T-helper 2 cell treated with Interferon-gamma antibody and Interleukin-4, amounts not matched to agents 5 μg/mL and 100 μg/mL, for 36 hours (primary cell): ENCODE measurements around the gene SCO2.

ENCODE experiments used
- DNase-seq: peaks from one replicate; pipeline ENCODE4 v3.0.0; 2021; ENCODE audit warnings: low spot score
- H3K27ac Mint-ChIP-seq: one replicate; pipeline ENCODE4 v1.8.0; 2021; ENCODE audit warnings: mild to moderate bottlenecking, mixed read lengths
- H3K27me3 Mint-ChIP-seq: one replicate; pipeline ENCODE4 v1.8.0; 2021; ENCODE audit warnings: low read depth, mixed read lengths
- H3K36me3 Mint-ChIP-seq: one replicate; pipeline ENCODE4 v1.8.0; 2021; ENCODE audit warnings: low read depth, mixed read lengths
- H3K4me1 Mint-ChIP-seq: one replicate; pipeline ENCODE4 v1.8.0; 2021; ENCODE audit warnings: low read depth, mixed read lengths
- H3K4me3 Mint-ChIP-seq: one replicate; pipeline ENCODE4 v1.8.0; 2022; ENCODE audit warnings: mild to moderate bottlenecking, moderate library complexity, mixed read lengths
- H3K9me3 Mint-ChIP-seq: one replicate; pipeline ENCODE4 v1.8.0; 2021; ENCODE audit warnings: mixed read lengths

The SCO2 gene

GRCh38 chr22:50497093-50497492 lies 28.3 kb downstream of the SCO2 start:
- Mint-ChIP-seq H3K4me3 (no peak overlapping the region), H3K27me3 (no peaks in the 10 kb centered on the region), H3K4me1 (peaks cover 4% of the 10 kb centered on the region), H3K36me3 (peaks cover 1% of the 10 kb centered on the region), H3K9me3 (no peaks in the 10 kb centered on the region), H3K27ac (no peak overlapping the region)
- DNase-seq: no peak

GRCh38 chr22:50490531-50491308 lies 34.7 kb downstream of the SCO2 start:
- no peak overlapping the region for H3K4me3 Mint-ChIP-seq
- no peaks in the 10 kb centered on the region for H3K9me3 Mint-ChIP-seq
- H3K27me3 Mint-ChIP-seq: no peaks in the 10 kb centered on the region
- no peak for DNase-seq
- no peak overlapping the region for H3K27ac Mint-ChIP-seq
- peaks cover 6% of the 10 kb centered on the region for H3K4me1 Mint-ChIP-seq
- no peaks in the 10 kb centered on the region for H3K36me3 Mint-ChIP-seq

GRCh38 chr22:50489363-50490243 lies 35.8 kb downstream of the SCO2 start:
- H3K4me1 Mint-ChIP-seq: peaks cover 6% of the 10 kb centered on the region
- no peaks in the 10 kb centered on the region for H3K27me3 Mint-ChIP-seq
- no peak overlapping the region for H3K27ac Mint-ChIP-seq

GRCh38 chr22:50488886-50489285 lies 36.5 kb downstream of the SCO2 start:
- Mint-ChIP-seq H3K4me3 (no peak overlapping the region), H3K36me3 (no peaks in the 10 kb centered on the region), H3K27ac (no peak overlapping the region), H3K9me3 (no peaks in the 10 kb centered on the region), H3K27me3 (no peaks in the 10 kb centered on the region), H3K4me1 (peaks cover 6% of the 10 kb centered on the region)
- no peak for DNase-seq

More at GRCh38 chr22:50489363-50490243, 35.8 kb downstream of the SCO2 start:
- Mint-ChIP-seq H3K36me3 (no peaks in the 10 kb centered on the region), H3K9me3 (no peaks in the 10 kb centered on the region), H3K4me3 (no peak overlapping the region)
- DNase-seq: no peak

- DNase-seq: no peak
- Mint-ChIP-seq H3K9me3 (no peaks in the 10 kb centered on the region), H3K36me3 (no peaks in the 10 kb centered on the region), H3K4me3 (no peak overlapping the region), H3K27me3 (no peaks in the 10 kb centered on the region), H3K27ac (no peak overlapping the region), H3K4me1 (peaks cover 6% of the 10 kb centered on the region)
Observed at GRCh38 chr22:50488006-50488677, 37.3 kb downstream of the SCO2 start.

GRCh38 chr22:50487290-50488005 lies 38.0 kb downstream of the SCO2 start:
- no peaks in the 10 kb centered on the region for H3K36me3 Mint-ChIP-seq
- no peak for DNase-seq

GRCh38 chr22:50486561-50487289 lies 38.7 kb downstream of the SCO2 start, which contains the start of gene MIOX:
MIOX (plus strand) TSS chr22:50486859; CDS start chr22:50486898, 39 bp downstream.
- H3K36me3 Mint-ChIP-seq: no peaks in the 10 kb centered on the region
- peaks cover 6% of the 10 kb centered on the region for H3K4me1 Mint-ChIP-seq
- H3K27me3 Mint-ChIP-seq: no peaks in the 10 kb centered on the region
- H3K9me3 Mint-ChIP-seq: no peaks in the 10 kb centered on the region
- DNase-seq: no peak
- H3K4me3 Mint-ChIP-seq: no peak within 1 kb of the TSS
- no peak within 1 kb of the TSS for H3K27ac Mint-ChIP-seq

More at GRCh38 chr22:50487290-50488005, 38.0 kb downstream of the SCO2 start:
- no peak overlapping the region for H3K4me3 Mint-ChIP-seq
- no peaks in the 10 kb centered on the region for H3K9me3 Mint-ChIP-seq
- no peaks in the 10 kb centered on the region for H3K27me3 Mint-ChIP-seq
- no peak overlapping the region for H3K27ac Mint-ChIP-seq
- H3K4me1 Mint-ChIP-seq: peaks cover 6% of the 10 kb centered on the region

- H3K4me1 Mint-ChIP-seq: no peaks in the 10 kb centered on the region
- no peak overlapping the region for H3K4me3 Mint-ChIP-seq
- no peaks in the 10 kb centered on the region for H3K36me3 Mint-ChIP-seq
- no peak for DNase-seq
- H3K9me3 Mint-ChIP-seq: no peaks in the 10 kb centered on the region
- peak overlapping the region; percentile 34 for H3K27ac Mint-ChIP-seq
- peaks cover 2% of the 10 kb centered on the region for H3K27me3 Mint-ChIP-seq
Observed at GRCh38 chr22:50485221-50486131, 39.9 kb downstream of the SCO2 start.

- no peak for DNase-seq
- no peak overlapping the region for H3K27ac Mint-ChIP-seq
- H3K27me3 Mint-ChIP-seq: peaks cover 12% of the 10 kb centered on the region
Observed at GRCh38 chr22:50483977-50484853, 41.2 kb downstream of the SCO2 start.

GRCh38 chr22:50483556-50483955 lies 41.8 kb downstream of the SCO2 start:
- no peaks in the 10 kb centered on the region for H3K4me1 Mint-ChIP-seq
- H3K36me3 Mint-ChIP-seq: no peaks in the 10 kb centered on the region
- H3K27ac Mint-ChIP-seq: no peak overlapping the region
- no peak for DNase-seq
- no peaks in the 10 kb centered on the region for H3K9me3 Mint-ChIP-seq
- H3K27me3 Mint-ChIP-seq: peaks cover 12% of the 10 kb centered on the region
- H3K4me3 Mint-ChIP-seq: no peak overlapping the region

More at GRCh38 chr22:50483977-50484853, 41.2 kb downstream of the SCO2 start:
- H3K36me3 Mint-ChIP-seq: no peaks in the 10 kb centered on the region
- no peaks in the 10 kb centered on the region for H3K4me1 Mint-ChIP-seq
- no peaks in the 10 kb centered on the region for H3K9me3 Mint-ChIP-seq
- H3K4me3 Mint-ChIP-seq: no peak overlapping the region

GRCh38 chr22:50483106-50483505 lies 42.3 kb downstream of the SCO2 start:
- no peaks in the 10 kb centered on the region for H3K9me3 Mint-ChIP-seq
- peak overlapping the region; percentile 48 for H3K4me3 Mint-ChIP-seq
- H3K4me1 Mint-ChIP-seq: no peaks in the 10 kb centered on the region
- H3K27ac Mint-ChIP-seq: no peak overlapping the region
- no peak for DNase-seq
- H3K36me3 Mint-ChIP-seq: no peaks in the 10 kb centered on the region
- H3K27me3 Mint-ChIP-seq: peaks cover 12% of the 10 kb centered on the region
